NCI-H82 (cell line): ENCODE data around the gene PAX1.

Experiments used
- DNase-seq: peaks from one replicate; lab custom pipeline; 2025; lab: John Stamatoyannopoulos, UW

PAX1 gene

DNA sequence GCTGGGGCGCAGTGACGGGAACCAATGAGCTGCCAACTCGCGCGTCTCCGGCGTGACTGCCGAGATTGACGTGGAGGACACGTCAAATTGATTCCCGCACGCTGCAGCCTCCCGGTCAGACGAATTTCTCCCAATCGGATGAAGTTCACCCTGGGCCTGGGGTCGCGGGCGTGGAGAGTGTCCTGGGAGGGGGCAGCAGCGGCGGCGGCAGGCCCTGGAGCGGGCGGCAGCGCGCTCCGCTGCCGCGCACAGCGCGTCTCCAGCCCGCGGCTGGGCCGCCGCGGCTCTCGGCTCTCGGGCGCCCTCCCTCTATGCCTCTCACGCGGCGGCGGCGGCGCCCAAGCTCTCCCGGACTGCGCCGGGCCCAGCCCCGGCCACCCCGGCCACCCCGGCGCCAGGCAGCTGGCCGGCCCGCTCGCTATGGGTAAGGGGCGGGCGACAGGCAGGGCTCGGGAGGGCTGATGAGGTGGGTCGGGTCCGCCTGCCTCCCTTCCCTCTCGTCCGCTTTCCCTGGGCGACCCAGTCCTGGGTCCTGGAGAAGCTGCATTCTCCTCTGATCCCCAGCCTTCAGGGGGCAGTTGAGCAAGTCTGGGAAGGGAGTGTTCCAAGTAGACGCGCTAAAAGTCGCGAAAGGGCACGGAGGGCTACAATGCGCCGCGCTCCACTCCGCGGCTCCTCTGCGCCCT, at the start of gene PAX1:
Gene PAX1, plus strand, starts transcription at position 90 of the 686 bp plus-strand sequence. Its CDS starts 49 bp downstream, at position 139.
- DNase-seq = peak; percentile 16

DNA sequence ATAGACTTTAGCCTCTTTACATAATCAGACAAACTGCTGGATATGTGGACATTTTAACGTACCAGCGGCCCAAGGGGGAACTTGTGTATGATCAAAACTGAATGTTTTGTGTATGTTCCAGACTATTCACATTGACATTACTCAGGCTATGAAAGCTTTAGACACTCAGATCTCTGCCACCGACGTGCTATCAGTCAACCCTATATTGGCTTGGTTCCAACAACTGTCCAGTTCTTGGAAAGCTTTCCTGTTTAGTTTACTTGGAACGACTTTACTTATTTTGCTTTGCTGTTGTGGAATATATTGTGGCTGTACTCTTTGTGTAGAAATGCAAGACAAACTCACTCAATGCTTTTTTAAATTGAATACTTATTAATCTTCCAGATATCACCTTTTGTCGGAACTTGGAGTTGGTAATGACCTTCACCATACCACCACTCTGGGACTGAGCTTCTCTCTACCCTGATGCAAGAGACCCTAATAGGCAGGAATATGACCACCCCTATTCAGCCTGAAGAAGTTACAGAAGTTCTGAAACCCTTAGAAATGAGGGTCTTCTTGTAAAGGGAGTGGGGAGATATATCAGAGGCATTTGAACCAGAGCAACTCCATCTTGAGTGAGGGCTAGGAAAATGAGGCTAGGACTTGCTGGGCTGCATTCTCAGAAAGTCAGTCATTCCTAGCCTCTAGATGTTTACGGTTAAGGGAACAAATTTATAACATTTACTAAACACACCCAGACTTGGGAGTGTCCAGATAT, 49.0 kb upstream of the PAX1 start:
- peak; percentile 55 for DNase-seq

DNA sequence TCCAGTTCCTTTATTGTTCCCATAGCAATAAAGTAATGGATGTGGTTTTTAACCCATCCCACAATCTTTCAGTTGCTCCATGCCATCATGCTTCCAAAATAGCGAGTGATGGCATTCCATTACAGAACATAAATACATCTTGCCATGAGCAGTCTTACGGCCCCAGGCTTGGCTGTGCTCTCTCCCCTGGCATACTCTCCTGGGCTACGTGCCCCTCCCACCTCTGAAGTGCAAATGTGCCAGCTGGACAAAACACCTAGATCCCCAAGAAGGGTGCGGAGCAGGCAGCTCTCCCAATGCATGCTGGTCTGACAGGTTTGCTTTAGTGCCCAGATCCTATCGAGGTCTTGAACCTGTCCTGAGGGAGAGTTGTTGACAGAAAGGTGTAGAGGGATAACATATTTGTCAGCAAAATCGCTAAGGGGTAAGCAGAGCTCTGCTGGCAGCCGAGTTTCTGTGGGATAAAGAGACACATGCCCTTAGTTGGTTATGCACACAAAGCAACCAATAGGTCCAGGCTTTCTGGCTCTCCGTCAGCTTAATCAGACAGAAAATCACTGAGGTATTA, 43.9 kb upstream of the PAX1 start:
- no peak for DNase-seq

DNA sequence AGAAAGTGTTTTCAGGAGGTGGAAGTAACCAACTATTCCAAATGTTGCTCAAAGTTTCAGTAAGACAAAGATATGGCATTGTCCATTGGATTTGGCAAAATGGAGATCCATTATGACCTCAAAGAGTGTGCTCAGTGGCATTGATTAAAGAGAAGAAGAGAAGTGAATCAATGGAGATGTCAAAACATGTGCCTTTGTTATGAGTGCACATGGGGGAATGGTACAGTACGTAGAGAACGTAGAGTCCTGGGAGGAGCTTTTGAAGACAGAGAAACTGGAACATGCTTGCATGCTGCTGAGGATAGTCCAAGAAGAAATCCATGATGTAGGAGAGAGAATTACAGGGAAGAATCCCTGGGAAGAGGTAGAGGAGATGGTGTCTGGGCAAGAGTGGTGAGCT, 42.0 kb upstream of the PAX1 start:
- DNase-seq = no peak

DNA sequence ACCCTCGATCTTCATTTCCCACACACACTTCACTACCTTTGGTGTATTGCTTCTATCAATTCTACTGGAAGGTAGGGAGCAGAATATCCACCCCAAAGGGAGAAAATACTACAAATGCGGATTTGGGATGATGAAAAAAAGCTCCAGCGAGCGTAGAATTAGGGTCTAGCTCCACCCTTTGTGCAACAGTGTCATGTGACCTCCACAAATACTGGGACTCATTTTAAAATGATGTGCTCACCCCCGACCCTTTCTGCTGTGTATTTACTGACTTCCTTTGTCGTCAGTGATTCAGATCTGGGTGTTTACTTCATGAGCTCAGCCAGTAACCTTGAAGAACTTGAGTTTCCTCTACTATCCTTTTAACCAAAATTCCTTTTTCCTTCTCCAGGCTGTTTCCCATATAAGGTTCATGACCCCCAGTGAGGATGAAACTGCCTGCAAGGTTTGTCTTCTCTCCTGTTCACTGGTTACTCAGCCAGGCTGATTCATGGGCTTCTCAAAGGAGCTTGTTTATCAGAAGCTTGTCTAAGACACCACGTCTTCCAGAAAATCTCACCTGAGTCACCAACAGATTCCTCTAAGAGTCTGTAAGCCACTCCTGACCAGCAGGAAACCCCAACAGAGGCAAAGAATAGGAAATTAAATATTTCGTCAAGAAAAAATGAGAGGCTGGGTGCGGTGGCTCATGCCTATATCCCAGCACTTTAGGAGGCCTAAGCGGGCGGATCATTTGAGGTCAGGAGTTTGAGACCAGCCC, 39.6 kb upstream of the PAX1 start:
- DNase-seq = no peak

DNA sequence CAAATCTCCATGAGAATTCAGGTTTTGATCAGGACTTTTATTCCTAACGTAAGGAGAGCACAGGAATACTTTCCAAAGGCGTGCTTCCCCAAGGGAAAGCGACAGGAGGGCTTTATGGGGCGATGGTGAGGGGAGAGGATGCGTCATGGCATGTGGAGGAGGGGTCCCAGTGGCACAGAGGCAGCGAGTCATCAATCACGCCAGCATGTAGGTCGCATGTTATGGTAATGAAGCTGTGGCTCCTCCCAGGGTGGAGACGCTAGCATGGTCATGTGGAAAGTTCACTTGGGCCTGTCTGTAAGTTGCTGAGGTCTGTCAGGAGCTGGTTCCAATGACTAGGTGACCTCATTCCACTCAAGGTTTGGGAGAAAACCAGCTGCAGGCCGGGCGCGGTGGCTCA, 35.3 kb upstream of the PAX1 start:
- no peak for DNase-seq

DNA sequence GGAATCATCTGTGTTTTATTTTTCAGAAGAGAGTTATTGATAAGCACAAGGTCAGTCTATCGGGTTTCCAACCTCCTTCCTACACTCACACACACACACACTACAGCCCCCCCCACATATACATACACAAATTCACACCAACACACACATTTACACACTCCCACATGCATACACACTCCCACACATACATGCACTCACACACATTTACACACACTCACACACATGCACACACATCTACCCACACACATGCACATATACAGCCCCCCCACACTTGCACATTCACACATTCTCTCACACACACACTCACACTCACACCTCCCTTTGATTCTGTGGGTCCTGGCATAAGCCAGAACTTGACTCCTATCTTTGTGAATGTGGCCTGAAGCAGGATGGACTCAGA, 34.5 kb upstream of the PAX1 start:
- no peak for DNase-seq

DNA sequence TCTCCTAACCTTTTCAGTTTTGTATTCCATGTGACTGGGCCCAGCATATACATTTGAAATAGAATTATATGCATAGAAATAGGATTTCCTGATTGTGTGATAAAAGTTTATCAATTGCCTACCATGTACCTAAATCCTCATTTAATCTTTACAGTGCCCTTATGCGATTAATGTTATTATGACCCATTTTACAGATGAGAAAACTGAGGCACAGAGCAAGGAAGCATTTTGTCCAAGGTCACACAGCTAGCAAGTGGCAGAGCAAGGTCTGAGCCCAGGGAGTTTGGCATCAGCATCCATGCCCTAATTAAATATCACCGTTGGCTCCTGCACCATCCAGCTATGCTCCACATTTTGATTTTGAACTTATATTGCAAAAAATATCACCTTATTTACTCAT, 28.2 kb upstream of the PAX1 start:
- DNase-seq = no peak

DNA sequence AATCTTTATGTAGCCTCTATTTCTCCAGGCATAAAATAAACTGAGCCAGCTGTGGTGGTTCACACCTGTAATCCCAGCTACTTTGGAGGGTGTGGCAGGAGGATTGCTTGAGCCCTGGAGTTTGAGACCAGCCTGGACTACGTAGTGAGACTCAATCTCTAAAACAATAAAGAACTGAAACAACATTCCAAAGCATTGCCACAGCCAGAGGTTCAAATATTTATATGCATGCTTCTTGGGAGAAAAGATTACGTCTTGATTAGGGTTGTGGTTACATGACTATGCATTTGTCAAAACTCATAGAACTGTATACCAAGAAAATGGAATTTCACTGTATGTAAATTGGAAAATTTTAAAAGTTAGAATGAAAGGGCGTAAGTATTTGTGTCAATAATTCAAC, 27.7 kb upstream of the PAX1 start:
- DNase-seq = no peak

DNA sequence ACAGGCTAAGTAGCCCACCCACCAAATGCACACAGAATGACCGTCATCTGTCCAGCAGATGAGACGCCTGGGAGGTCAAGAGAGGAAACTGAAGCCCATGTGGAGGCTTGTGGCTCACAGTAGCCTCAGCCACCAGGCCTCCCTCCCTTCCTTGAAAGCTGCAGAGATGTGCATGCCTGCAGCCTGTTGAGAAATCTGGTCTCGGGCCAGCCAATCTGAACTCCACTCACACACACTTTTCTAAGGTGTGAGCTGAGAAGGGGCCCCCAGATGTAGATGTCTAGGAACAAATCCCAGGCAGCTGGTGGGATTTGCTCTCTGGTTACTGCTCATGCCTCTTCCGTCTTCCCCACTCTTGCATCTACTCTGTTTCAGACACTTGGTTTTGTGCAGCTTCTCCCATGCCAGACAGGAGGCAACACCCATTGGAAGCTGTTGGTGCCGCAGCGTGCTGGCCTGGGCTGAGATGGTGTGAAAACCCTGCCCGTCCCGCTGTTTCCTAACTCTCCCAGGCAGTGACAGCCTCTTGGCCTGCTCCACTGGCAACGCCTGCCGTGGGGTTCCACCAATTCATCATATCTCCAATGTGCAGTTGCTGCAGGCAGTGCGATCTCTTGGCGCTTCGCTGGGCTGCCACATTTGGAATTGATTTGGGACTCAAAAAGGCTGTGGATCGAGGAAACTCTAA, 24.1 kb upstream of the PAX1 start:
- peak; percentile 39 for DNase-seq

DNA sequence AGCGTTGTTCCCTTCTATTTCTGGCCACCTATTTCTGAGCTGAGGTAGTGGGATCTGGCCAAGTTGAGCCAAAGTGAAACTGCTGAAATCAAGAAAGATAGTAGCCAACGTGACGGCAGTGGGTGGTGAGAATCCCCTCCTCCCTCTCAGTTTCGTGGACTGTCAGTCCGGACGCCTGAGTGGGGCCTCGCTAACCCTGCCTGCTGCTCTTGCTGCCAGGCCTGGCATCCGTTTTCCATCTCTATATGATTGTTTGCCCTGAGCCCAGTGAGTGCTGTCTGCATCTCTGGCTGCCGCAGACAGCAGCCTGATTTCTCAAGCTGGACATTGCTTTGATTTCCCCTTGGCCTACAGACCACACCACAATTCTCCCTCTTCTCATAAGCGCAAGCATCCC, 23.5 kb upstream of the PAX1 start:
- no peak for DNase-seq

DNA sequence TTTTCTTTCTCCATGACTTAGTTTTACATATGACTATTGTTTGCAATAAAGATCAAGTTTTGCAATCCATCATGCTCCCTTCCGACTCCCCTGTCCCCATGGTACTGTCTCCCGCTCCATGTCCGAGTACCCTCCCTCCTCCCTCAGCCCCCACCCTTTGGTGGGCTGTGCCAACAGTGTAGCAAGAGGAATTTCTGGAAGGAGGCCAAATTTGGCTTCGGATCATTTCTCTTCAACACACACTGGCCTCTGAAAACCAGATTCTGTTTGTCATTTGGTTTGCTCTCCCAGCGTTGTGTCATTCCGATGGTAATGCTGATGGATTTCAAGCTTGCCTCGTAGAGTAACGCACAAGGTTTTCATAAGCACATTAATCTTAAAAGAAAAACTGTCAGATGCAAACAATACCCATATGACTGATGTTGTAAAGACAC, 22.9 kb upstream of the PAX1 start:
- DNase-seq = peak; percentile 94

DNA sequence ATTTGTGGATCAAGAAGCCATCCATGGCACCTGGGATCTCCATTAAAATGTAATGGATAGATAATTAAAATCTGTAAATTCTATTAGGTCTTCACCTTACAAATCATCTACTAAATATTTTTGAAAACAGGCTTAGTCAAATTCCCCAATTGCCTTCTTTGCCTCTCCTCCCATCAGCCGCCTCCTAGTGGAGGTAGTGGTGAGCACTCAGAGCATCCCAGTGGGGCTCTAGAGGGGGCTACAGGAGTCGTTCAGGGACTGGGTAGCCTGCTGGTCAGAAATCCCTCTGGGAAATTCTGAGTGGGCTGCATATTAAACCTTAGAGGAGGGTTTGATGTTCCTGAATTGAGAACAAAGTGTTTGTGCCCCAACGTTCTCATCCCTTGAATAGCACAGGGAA, 20.8 kb upstream of the PAX1 start:
- peak; percentile 30 for DNase-seq

DNA sequence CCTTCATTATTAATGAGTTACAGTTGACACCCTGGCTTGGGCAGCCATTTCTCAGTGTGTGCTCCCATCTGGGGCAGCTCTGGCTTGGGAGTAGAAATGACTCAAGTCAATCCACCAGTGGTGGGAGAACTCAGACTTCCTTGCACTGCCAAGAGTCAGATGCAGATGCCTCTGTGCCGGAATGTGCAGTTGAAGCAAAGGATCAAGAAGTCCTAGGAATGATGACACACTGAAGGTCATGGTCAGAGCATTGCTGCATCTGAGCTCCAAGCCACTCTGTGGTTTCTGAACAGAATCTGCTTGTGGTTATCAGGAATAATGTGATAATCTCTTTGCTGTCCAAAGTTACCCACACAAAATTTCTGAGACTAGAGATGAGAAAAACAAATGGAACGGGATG, 19.5 kb upstream of the PAX1 start:
- DNase-seq = no peak

DNA sequence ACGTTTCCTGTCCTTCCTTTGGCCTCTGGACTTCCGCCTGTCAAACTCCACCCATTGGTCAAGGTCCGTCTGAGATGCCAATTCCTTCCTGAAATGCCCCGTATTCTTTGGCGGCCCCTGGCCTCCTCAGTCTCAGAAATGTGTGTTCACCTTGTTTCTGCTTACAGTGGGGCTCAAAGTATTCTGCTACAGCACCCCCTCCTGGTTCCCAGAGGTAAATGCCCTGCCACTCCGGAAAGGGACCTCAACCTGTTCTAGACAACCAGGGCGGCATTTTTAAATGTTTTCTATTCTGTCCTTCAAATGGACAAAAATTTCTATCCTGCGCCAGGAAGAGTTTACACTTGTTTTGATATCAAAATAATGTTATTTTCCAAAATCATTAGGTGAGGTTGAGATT, 12.1 kb upstream of the PAX1 start:
- DNase-seq = peak; percentile 72

DNA sequence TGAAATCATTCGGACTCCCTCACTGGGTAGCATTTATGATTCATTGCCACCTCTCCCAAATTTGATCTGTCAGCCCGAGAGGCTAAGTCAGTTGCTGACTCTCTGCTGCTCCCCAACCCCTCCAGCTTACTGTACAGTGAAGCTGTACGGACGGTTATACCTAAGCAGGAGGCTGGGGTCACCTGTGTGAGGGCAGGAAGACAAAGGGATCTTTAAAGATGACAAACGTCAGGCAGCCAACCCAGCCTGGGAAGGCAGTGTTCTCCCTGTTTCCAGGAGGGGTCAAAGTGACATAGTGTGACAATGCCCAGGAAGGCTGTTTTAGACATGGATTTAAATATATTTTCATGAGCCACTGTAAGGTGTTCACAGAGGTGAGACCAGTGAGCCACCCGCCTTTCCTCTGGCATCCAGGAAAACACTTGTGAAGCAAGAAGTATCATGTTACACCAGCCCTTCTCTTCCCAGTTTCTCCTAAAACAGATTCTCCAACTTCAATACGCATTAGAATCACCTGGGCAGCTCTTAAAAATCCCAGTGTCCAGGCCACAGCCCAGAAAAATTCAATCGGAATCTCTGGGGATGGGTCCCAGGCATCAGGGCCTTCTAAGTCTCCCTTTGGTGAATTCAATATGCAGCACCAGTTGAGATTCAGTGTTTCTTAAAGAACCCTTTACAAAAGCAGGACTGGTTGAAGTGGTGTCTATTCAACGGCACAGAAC, 6.8 kb upstream of the PAX1 start:
- DNase-seq = no peak

DNA sequence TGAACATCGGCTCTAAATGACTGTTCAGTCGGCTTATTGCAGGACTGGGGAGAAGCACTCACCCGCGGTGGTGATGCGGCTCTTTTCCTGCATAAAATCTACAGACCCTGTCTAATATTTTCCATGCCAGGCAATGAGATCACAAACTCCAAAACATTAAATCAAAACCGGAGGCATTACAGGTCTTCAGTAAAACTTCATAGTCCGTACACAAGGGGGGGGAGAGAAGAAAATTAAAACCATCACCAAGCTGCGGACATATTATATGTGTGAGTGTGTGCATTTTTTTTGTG, 6.3 kb upstream of the PAX1 start:
- DNase-seq = no peak

DNA sequence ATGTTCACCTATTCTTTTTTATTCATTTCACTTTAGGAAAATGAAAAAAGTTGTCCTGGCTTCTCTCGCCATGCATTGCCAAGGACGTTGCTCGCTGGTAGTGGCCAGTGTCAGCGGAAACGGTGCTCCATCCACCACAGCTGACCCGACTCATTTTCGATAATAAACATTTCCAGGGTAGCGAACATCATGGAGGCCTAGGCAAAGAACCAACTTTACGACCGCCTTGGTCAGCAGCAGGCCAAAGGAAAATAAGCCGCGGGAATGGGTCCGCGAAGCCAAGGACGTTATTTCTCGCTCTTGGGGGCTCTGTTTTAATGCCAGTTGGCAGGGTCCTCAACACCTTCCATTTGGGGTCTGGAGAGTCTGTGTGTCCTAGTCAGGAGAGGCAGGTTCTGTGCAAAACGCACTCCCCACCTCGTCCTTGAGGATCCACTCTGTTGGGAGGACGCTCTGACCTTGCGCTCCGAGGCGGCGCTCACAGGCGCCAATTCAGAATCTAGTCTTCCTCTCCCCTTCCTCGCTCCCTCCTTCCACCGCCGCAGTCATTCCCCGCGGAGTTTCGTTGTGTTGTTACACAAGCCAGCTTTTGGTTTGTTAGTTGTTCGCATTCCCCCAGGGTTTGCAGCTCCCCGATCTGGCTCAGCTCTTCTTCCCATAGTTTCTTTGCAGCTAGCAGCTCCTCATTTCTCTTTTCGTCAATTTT, 4.1 kb upstream of the PAX1 start:
- DNase-seq = no peak

DNA sequence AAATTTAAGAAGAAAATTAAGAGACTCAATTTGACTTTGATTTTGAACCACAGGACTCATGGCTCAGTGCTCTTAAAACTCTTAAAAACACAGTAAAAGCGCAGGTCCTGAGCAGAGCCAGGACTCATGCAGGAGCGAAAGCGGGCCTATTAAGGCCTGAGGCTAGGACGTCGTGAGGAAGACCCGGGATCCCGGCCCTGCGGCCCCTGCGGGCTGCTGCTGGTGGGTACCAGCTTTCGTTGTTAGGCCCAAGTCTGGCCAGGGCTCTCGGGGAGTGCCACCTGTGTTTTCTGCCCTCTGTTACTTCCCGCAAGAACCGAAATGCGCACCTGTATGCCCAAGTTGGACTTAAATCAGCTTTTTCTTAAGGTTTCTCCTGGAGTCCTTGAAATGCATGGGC, 3.4 kb upstream of the PAX1 start:
- DNase-seq = no peak

DNA sequence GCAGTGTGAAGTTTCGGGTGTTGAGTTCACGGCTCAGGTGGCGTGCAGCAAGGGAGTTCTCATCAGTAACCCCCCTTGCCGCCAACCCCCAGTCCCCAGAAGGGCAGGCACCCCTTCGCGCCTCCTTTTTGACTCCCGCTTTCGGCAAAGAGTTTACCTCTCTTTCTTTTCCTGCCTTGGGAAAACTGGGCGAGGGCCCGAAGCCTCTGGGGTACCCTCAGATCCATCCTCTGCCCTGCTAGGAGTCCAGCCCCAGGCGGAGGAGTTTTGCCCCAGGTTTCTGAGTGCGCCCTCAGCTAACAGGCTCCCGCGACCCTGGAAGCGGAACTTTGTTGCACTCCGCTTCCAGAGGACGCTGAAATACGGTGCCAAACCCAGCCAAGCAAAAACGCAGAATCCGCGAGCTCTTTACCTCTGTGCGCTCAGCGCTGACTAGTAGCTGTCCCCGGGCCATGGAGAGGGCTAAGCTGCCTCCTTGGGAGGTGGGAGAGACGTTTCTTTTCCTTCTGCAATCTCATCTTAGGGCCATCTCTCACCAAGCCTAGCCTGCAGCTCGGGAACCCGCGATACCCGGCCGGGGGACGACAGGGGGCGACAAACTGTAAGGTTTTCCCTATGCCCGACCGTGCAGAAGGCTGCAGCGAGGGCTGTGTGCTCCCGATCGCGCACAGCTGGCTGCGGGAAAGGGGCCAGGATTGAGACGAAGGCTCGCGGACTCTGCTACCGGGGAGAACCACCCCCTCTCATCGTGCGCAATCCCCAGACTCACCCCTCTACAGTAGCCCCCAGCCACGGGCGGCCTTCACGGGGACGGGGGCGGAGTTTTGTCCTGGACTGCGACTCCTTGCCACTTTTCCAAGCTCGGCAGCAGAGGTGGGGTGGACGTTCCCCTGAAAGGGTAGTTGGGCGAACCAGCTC, 2.7 kb upstream of the PAX1 start:
- peak; percentile 85 for DNase-seq
